GM21367 (cell line): ENCODE measurements around the gene MED9.

ENCODE experiments used
- ATAC-seq: cut with Tn5 transposase; IDR thresholded peaks from one replicate; pipeline ENCODE4 v1.9.1; 2021; ENCODE audit not compliant: unreplicated experiment

MED9 gene

DNA sequence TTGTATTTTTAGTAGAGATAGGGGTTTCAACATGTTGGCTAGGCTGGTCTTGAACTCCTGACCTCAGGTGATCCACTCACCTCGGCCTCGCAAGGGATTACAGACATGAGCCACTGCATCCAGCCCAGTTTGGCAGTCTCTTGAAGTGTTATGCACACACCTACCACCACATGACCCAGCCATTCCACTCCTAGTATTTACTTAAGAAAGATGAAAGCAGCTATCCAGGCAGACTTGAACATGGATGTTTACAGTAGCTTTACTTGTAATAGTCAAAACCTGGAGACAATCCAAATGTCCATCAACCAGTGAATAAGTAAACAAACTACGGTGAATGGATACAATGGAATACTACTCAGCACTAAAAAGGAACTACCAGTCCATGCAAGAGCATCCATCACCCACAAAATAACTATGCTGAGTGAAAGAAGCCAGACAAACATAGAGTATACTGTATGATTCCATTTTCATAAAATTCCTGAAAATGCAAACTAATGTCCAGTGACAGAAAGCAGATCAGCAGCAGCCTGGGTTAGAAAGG lies 57.2 kb downstream of the MED9 start:
- no peak for ATAC-seq

DNA sequence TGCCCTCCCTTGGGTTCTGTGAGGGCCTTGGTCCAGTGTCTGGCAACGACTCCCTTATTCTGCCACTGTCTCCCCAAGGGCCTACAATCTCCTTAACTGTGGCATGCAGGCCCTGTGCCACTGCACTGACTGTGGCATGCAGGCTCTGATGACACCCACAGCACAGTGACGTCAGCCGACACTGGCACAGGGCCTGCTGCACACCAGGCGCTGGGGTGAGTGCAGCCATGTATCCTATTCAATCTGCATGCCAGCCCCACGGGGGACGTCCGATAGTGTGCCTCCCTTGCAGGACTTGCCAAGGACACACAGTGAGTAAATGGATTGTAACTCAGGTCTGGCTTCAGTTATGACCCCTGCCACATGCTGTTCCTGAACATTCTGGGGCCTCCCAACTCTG lies 59.2 kb downstream of the MED9 start:
- no peak for ATAC-seq

DNA sequence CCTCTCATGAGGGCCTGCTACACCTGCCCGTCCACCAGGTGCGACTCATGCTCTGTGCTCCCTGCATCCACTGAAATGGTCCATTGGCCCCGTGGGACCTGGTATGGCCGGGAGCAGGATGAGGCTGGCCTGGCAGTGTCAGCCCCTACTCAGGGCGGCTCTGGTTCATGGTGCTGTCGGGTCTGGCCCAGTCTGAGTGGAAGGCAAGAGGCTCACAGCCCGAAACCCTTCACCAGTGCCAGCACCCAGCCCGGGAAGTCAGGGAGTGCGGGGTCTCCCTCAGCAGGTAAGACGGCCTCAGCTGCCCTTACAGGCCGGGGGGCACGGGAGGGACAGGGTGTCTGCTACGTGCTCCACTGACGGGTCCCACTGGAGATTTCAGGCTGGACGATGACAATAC lies 59.9 kb downstream of the MED9 start:
- no peak for ATAC-seq

DNA sequence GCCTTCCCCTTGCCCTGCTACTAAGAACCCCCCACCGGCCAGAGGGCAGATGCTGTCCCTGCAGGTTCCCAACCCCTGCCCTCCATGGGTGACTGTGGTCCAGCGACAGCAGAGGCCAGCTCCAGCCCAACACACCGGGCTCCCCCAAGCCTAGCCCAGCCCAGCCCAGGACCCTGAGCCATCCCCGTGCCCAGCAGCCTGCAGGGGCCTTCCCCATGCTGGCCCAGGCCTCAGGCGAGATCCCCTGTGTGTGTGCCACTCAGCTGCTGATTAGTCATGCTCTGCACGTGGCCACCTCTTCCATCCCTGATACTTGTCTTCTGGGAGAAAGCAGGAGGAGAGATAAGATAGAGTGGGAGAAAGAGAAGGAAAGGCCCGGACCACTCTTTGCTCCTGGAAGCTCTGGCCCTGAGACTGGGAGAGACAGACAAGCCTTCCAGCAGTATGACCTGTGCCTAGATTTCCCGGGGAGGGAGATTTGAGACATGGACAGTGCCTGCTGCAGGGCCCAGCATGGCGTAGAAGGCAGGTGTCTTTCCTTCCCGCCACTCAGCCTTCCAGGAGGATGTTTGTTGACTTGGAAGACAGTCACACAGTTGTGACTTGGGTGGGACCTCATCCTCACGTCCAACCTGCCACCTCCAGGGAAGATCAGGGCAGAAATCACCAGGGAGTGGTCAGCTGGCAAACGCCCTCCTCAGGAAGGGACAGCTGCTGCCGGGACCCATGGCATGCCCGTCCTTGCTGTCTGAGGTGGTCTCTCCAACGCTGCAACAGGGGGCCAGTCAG lies 60.7 kb downstream of the MED9 start:
- ATAC-seq: no peak

DNA sequence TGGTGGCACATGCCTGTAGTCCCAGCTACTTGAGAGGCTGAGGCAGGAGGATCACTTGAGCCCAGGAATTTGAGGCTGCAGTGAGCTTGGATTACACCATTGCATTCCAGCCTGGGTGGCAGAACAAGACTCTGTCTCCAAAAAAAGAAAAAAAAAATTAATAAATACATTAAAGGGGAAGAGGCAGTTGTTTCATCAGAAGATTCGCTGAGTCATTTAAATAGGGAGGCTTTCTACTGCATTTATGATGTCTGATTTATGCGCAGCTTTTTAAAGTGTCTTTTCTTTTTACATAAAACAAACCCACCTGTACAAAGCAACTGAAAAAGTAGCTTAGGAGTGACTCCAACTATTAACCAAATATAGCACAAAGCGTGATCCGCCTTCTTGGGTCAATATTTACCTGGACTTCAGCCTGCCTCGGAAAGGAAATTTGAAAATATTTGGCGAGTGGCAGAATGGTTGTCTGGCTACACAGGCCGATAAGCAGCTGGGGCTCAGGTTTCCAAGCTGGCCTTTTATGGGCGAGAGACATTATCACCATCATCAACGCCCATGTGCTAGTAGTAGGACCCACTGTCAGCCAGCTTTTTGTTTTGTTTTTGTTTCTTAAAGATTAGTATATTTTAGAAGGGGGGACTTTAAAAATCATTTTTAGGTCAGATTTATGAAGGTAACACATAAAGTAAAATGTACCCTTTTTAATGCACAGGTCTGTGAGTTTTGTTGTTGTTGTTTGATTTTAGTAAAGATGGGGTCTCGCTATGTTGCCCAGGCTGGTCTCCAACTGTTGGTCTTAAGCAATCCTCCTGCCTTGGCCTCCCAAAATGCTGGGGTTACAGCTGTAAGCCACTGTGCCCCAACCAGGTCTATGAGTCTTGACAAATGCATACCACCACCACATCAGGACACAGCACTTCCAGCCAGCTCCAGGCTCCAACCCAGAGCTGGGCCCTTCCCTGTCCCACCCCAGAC lies 61.9 kb downstream of the MED9 start:
- ATAC-seq: no peak

DNA sequence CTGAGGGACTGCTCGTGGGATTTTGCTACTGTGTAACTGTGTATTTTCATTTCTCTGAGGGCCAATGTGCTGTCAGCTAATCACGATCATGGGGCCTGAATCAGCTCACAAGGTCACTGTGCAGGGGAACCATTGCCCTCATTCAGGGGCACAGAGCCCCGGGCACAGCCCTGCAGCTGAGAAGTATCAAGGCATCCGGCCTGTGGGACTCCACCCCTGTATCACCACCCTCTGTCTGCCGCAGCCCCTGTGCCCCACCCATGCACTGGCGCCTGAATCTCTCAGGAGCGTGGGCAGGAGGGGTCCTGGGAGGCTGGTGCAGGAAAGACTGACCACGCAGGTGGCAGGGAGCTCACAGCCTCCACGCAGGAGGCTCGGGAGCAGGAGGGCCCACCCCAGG lies 62.8 kb downstream of the MED9 start:
- no peak for ATAC-seq

DNA sequence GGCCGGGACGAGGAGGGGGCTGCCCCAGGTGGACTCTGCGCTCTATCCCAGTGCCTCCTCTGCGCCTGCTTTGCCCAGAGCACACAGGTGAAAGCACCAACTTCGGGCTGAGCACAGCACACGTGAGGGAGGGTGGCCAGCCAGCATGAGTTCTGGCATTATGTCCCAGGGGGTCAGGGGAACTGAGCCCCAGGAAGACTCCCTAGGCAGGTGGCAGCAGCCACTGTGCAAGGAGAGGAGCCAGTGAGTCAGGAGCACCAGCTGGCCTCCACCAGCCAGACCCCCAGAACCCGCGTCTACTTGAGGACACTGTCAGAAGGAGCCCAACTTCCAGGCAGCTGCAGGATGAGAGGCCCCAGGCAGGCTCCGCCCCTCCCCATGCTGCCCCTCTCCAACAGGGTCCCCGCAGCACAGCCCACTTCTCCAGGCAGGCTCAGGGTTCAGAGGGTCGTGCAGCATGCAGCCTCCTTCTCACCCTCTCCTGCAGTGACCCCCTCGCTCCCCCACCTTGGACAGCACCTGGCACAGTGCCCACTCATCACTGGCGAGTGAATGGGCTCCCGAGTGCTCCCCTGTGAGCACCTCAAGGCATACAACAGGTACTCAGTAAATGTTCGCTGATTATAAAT lies 63.6 kb downstream of the MED9 start:
- no peak for ATAC-seq

DNA sequence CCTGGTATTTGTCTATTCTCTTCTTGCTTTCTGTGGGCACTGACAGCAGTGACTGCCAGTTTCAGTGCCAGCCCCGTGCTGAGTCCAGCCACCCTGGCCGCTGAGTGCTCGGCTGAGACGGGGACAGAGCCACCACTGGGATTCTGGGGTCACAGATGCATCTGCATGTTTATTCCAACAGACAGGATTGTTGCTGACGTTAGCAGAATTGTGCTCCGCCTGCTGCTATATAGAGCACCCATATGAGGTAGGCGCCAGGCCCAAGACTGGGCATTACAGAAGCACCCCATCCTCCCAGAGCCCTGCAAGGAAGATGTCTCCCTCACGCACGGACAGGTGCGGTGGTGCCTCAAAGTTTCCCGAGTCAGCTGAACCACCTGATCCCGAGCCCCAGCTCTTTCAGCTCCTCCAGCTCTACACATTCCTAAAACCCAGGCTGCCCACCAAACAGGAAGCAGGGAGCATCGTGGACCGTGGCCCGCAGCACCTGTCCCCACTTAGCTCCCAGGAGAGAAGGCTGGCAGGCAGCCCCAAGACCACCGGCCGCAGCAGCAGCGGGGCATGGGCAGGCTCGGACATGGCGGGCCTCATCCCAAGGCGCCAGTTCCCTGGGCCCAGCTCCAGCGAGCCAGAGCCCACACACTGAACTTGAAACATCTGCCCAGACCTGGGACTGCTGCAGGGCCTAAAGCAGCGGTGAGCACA lies 64.3 kb downstream of the MED9 start:
- ATAC-seq: no peak

DNA sequence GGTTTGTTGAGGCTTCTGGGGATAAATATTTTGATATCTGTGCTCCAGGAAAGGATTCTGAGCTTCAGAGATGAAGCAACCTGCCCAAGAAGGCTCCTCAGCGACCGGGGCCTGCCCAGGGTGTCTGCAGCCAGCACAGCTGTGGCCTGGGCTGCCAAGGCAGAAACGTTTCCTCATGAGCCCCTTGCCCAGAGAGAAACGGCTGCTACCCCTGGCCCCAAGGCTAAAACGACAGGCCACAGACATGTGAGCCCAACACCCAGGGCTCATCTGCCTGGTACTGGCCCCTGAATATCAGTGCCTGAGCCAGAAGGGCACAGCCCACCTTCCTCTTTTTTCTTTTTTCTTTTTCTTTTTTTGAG lies 64.8 kb downstream of the MED9 start:
- no peak for ATAC-seq
